Measurements from ENCODE around the gene LEMD2. TPM values are rescaled to one million over a fixed set of nuclear protein-coding genes. Genes with fewer than 3 reads are reported as not detected.

The LEMD2 gene
- total RNA-seq, 2 experiments from 2014 or later, result 70.6 to 76.1 TPM

GRCh38 chr6:33799454-33800113, 10.7 kb upstream of the LEMD2 start:
- peaks cover 4% of the 10 kb centered on the region for H3K4me1 Mint-ChIP-seq
- H3K36me3 Mint-ChIP-seq (ENCODE audit: low read depth), result no peaks in the 10 kb centered on the region
- peaks cover 31% of the 10 kb centered on the region for H3K27me3 Mint-ChIP-seq
- H3K9me3 Mint-ChIP-seq, result no peaks in the 10 kb centered on the region
- POLR2A ChIA-PET, result no interaction called here
- no peak overlapping the region for H3K27ac Mint-ChIP-seq
- DNase-seq, result no peak
- CTCF ChIA-PET, result no interaction called here
- H3K4me3 Mint-ChIP-seq, result no peak overlapping the region

DNA sequence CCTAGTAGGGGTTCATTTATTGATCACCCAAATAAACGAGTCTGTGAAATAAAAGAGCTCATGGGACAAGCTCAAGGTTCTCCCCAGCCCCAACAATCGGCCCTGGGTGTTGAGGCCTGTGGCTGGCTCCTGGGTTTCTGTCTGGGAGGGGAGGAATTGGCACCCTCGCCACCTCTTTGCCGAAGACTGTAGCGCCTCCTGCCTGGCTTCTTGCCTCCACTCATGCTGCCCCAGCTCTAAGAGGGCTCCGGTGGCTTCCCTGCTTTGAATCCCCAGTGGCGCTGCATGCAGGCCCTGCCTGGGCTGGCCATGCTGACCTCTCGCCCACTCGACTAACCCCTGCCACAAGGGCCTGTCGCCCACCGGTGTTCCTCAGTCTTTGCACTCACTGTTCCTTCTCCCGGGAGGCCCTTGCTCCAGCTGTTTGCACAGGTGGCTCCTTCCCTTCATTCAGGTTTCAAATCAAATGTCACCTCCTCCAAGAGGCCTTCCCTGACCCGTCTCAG, 9.5 kb upstream of the LEMD2 start:
- ChIA-PET POLR2A (no interaction called here), CTCF (no interaction called here)

DNA sequence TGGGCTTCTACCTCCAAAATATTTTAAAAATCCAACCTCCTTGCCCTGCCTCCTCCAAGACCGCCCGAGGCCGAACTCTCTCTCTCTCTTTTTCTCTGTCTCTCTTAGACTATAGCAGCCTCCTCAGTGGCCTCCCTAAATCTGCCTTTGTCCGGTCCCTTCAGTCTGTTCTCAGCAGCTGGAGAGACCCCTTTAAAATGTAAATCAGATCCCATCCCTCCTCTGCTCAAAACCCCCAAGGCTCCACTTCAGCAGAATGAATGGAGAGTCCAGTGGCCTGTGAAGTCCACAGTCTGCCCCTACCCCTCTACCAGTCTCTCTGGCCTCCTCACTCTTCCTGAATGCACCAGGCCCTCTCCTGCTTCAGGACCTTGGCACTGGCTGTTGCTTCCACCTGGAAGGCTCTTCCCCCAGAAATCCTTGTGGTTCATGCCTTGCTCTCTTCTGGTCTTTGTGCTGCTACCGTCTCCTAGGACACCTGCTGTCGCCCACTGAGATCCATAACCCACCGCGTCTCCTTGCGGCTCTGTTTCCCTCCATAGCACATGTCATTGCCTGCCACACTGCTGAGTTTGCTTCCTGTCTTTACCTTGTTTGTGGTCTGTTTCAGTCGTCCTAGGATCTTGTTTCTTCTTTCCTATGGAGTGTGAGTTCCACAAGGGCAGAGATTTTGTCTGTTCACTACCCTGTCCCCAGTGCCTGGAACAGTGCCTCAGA, 8.9 kb upstream of the LEMD2 start:
- Mint-ChIP-seq H3K9me3 (no peaks in the 10 kb centered on the region), H3K4me1 (peaks cover 4% of the 10 kb centered on the region), H3K27ac (no peak overlapping the region), H3K4me3 (no peak overlapping the region), H3K27me3 (peaks cover 41% of the 10 kb centered on the region), H3K36me3 (ENCODE audit: low read depth) (no peaks in the 10 kb centered on the region)
- DNase-seq, result no peak
- POLR2A ChIA-PET, result interaction anchor here (1.2 kb wide), 1 partner anchor 10 kb away, joined by 5 read pairs; no protein-coding TSS in a partner anchor
- CTCF ChIA-PET, result no interaction called here

More for the DNA sequence above, 9.5 kb upstream of the LEMD2 start:
- no peaks in the 10 kb centered on the region for H3K36me3 Mint-ChIP-seq (ENCODE audit: low read depth)
- H3K4me3 Mint-ChIP-seq, result no peak overlapping the region
- H3K9me3 Mint-ChIP-seq, result no peaks in the 10 kb centered on the region
- DNase-seq, result no peak
- H3K27me3 Mint-ChIP-seq, result peaks cover 36% of the 10 kb centered on the region
- H3K4me1 Mint-ChIP-seq, result peaks cover 4% of the 10 kb centered on the region
- no peak overlapping the region for H3K27ac Mint-ChIP-seq

DNA sequence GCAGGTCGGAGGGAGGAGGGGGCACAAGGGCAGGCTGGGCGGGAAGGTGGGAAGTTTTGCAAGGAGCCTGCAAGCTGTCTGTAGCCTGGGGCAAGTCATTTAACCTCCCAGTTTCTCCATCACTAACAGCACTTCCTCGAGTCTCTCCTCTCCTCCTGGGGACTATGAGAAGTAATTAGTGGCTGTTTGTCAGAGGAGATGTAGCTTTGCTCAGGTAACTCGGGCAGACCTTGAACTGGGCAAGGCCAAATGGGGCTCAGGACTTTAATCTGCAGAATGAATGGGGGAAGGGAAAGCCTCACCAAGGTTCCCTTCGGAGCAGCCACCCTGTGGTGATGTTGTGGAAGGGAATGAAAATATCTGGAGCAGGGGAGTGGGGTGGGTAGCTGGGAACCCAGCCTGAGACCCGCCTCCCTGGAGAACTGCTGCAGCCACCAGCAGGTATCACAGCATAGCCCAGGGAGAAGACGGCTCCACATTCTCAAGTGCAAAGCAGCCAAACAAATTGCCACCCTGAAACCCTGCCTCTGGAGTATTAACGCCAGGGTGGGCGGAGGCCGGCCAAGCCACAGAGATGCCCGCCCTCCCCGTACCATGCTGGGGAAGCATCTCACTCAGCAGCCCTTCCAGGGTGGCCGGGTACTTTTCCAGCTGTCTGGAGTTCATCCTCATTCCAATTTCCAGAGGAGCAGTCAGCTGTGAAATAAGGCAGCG, 6.1 kb upstream of the LEMD2 start:
- H3K4me1 Mint-ChIP-seq, result peaks cover 4% of the 10 kb centered on the region
- CTCF ChIA-PET, result interaction anchor here (1.5 kb wide), 1 partner anchor 24 kb away, joined by 5 read pairs; no protein-coding TSS in a partner anchor

GRCh38 chr6:33792981-33793380, 4.1 kb upstream of the LEMD2 start:
- H3K27ac Mint-ChIP-seq, result no peak overlapping the region
- H3K4me3 Mint-ChIP-seq, result no peak overlapping the region
- CTCF ChIA-PET, result interaction anchor here (1.1 kb wide), 1 partner anchor 20 kb away, joined by 3 read pairs; no protein-coding TSS in a partner anchor
- peaks cover 12% of the 10 kb centered on the region for H3K4me1 Mint-ChIP-seq
- H3K27me3 Mint-ChIP-seq, result peaks cover 34% of the 10 kb centered on the region
- no peak for DNase-seq
- H3K9me3 Mint-ChIP-seq, result no peaks in the 10 kb centered on the region
- H3K36me3 Mint-ChIP-seq (ENCODE audit: low read depth), result peaks cover 1% of the 10 kb centered on the region
- POLR2A ChIA-PET, result no interaction called here

More for the DNA sequence above, 6.1 kb upstream of the LEMD2 start:
- no peak overlapping the region for H3K4me3 Mint-ChIP-seq
- no peaks in the 10 kb centered on the region for H3K9me3 Mint-ChIP-seq
- H3K27me3 Mint-ChIP-seq, result peaks cover 49% of the 10 kb centered on the region
- no peaks in the 10 kb centered on the region for H3K36me3 Mint-ChIP-seq (ENCODE audit: low read depth)
- POLR2A ChIA-PET, result no interaction called here
- DNase-seq, result no peak
- H3K27ac Mint-ChIP-seq, result no peak overlapping the region

- ChIA-PET CTCF (no interaction called here), POLR2A (interaction anchor here (1.2 kb wide), 1 partner anchor 15 kb away, joined by 3 read pairs; no protein-coding TSS in a partner anchor)
- Mint-ChIP-seq H3K4me3 (no peak overlapping the region), H3K4me1 (peaks cover 23% of the 10 kb centered on the region), H3K9me3 (no peaks in the 10 kb centered on the region), H3K36me3 (ENCODE audit: low read depth) (peaks cover 7% of the 10 kb centered on the region), H3K27me3 (peaks cover 26% of the 10 kb centered on the region), H3K27ac (no peak overlapping the region)
- no peak for DNase-seq
Measured at GRCh38 chr6:33791620-33792019, 2.7 kb upstream of the LEMD2 start.

GRCh38 chr6:33790910-33791309, 2.0 kb upstream of the LEMD2 start:
- ChIA-PET POLR2A (interaction anchor here (1.2 kb wide), 1 partner anchor 15 kb away, joined by 3 read pairs; no protein-coding TSS in a partner anchor), CTCF (no interaction called here)
- H3K9me3 Mint-ChIP-seq, result no peaks in the 10 kb centered on the region
- peaks cover 26% of the 10 kb centered on the region for H3K27me3 Mint-ChIP-seq
- peaks cover 14% of the 10 kb centered on the region for H3K36me3 Mint-ChIP-seq (ENCODE audit: low read depth)
- no peak for DNase-seq
- H3K27ac Mint-ChIP-seq, result no peak overlapping the region
- H3K4me1 Mint-ChIP-seq, result peaks cover 30% of the 10 kb centered on the region
- no peak overlapping the region for H3K4me3 Mint-ChIP-seq

DNA sequence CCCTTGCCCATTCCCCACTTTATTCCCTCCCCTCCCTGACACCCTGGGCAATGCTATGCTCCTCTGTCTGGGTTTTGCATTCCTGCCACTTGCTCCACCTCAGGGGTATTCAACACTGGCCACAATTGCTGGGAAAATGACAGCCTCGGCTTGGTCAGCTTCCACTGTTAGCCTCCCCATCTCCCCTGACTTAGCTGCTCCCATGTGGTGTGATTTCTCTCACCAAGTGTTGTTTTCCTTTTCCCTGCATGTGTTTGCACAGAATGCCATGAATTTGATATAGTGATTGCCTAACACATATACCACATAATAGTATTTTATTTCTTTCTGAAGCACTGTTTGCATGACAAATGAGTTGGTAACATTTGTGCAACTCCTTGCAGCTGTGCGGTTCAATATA, 1.4 kb upstream of the LEMD2 start:
- Mint-ChIP-seq H3K27me3 (peaks cover 26% of the 10 kb centered on the region), H3K27ac (no peak overlapping the region), H3K4me1 (peaks cover 36% of the 10 kb centered on the region), H3K9me3 (no peaks in the 10 kb centered on the region), H3K4me3 (no peak overlapping the region), H3K36me3 (ENCODE audit: low read depth) (peaks cover 20% of the 10 kb centered on the region)
- ChIA-PET POLR2A (no interaction called here), CTCF (no interaction called here)
- DNase-seq, result no peak

DNA sequence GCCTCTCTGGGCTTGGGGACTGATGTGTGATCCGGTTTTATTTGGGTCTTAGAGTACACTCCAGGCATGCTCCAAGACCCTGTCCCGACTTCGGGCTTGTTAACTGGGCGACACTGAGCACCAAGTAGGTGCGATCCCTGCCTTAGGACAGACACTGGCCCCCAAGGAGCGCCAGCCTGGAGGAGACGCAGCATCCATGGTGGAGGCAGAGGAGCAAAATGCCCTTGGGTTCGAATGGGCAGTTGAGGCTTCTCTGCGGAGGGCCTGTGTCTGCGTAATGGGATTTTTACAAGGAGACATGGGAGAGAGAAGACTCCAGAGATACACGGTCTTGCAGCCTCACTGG, 593 bp upstream of the LEMD2 start:
- Mint-ChIP-seq H3K36me3 (ENCODE audit: low read depth) (peaks cover 28% of the 10 kb centered on the region), H3K4me1 (peaks cover 44% of the 10 kb centered on the region), H3K27me3 (peaks cover 21% of the 10 kb centered on the region), H3K4me3 (peak overlapping the region; percentile 78), H3K9me3 (no peaks in the 10 kb centered on the region), H3K27ac (peak overlapping the region; percentile 75)
- CTCF ChIA-PET, result no interaction called here
- no peak for DNase-seq
- POLR2A ChIA-PET, result interaction anchor here (1.0 to 2.6 kb wide), 4 partner anchors 11 to 115 kb away, joined by 4 to 21 read pairs (median 13); partner anchors contain the start of gene UQCC2

DNA sequence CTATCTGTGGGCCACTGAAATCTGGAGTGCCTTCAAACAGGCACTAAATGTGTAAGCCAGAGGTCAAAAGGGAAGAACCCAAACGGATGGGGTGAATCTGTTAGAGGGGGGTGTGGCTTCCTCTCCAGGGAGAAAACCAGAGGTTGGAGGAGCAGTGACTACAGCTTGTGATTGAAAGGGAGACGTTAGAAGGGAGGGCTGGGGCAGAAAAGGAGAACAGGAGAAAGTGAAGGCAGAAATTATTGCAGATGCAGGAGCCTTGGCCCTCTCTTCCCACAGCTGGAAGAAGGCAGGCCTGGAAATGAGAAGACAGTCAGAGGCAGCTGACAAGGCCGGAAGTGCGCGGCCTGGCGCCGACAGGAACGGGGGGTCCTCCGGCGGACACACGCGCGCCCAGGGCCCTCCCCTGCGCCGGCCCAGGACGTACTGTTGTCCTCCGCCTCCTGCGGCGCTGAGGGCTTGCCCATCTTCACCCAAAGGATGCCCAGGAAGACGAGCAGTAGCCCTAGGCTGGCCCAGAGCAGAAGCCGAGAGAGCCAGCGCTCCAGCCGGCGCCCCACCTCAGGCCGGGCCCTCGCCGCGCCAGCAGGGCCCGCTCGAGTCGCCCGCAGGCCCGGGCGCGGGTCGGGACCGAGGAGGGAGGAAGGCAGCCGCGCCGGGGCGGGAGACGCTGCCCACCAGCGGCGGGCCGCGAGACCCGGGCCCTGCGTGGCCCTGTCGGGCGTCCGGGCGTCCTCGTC, 806 bp downstream of the LEMD2 start:
- H3K36me3 Mint-ChIP-seq (ENCODE audit: low read depth), result peaks cover 41% of the 10 kb centered on the region
- H3K4me1 Mint-ChIP-seq, result peaks cover 50% of the 10 kb centered on the region
- no peaks in the 10 kb centered on the region for H3K9me3 Mint-ChIP-seq
- POLR2A ChIA-PET, result interaction anchor here (0.7 to 3.1 kb wide), 21 partner anchors 9 to 378 kb away, joined by 3 to 22 read pairs (median 4); partner anchors contain the start of gene UQCC2
- peaks cover 11% of the 10 kb centered on the region for H3K27me3 Mint-ChIP-seq
- H3K27ac Mint-ChIP-seq, result peak overlapping the region; percentile 98
- CTCF ChIA-PET, result interaction anchor here (0.7 to 4.6 kb wide), 6 partner anchors 17 to 240 kb away, joined by 3 to 22 read pairs (median 4); partner anchors contain the start of gene UQCC2
- DNase-seq, result peak; percentile 67
- H3K4me3 Mint-ChIP-seq, result peak overlapping the region; percentile 96

GRCh38 chr6:33787346-33787953, 1.5 kb downstream of the LEMD2 start:
- H3K4me3 Mint-ChIP-seq, result peak overlapping the region; percentile 96
- H3K27ac Mint-ChIP-seq, result peak overlapping the region; percentile 98
- ChIA-PET POLR2A (interaction anchor here (0.7 to 3.1 kb wide), 20 partner anchors 9 to 377 kb away, joined by 3 to 22 read pairs (median 4); partner anchors contain the start of gene UQCC2), CTCF (interaction anchor here (1.0 to 4.6 kb wide), 5 partner anchors 16 to 241 kb away, joined by 3 to 22 read pairs (median 4); partner anchors contain the start of gene UQCC2)
- H3K36me3 Mint-ChIP-seq (ENCODE audit: low read depth), result peaks cover 48% of the 10 kb centered on the region
- no peak for DNase-seq
- peaks cover 50% of the 10 kb centered on the region for H3K4me1 Mint-ChIP-seq
- peaks cover 5% of the 10 kb centered on the region for H3K27me3 Mint-ChIP-seq
- no peaks in the 10 kb centered on the region for H3K9me3 Mint-ChIP-seq

- ChIA-PET POLR2A (interaction anchor here (1.1 to 3.1 kb wide), 6 partner anchors 8 to 118 kb away, joined by 3 to 21 read pairs (median 8); no protein-coding TSS in a partner anchor), CTCF (interaction anchor here (1.6 to 4.6 kb wide), 2 partner anchors 15 to 75 kb away, joined by 4 to 22 read pairs; partner anchors contain the start of gene UQCC2)
- Mint-ChIP-seq H3K4me3 (peak overlapping the region; percentile 96), H3K9me3 (no peaks in the 10 kb centered on the region), H3K4me1 (peaks cover 50% of the 10 kb centered on the region), H3K27me3 (no peaks in the 10 kb centered on the region), H3K27ac (peak overlapping the region; percentile 3), H3K36me3 (ENCODE audit: low read depth) (peaks cover 53% of the 10 kb centered on the region)
- no peak for DNase-seq
Measured at GRCh38 chr6:33786736-33787135, 2.2 kb downstream of the LEMD2 start.

All from activated CD4-positive, alpha-beta memory T cell treated with anti-CD3 and anti-CD28 coated beads, Interleukin-2, amount 10 ng/mL, durations not matched to agents 7 days and 5 days (primary cell).